ENCODE results near the gene CAPZB. TPM values are rescaled to one million over a fixed set of nuclear protein-coding genes. Genes with fewer than 3 reads are reported as not detected.

CAPZB gene
- total RNA-seq, 2 donors from 2014 or later: 291 to 399 TPM

- Mint-ChIP-seq H3K4me1 (peaks cover 28% of the 10 kb centered on the region), H3K9me3 (no peaks in the 10 kb centered on the region), H3K27ac (peak overlapping the region; percentile 25), H3K27me3 (no peaks in the 10 kb centered on the region), H3K36me3 (ENCODE audit: low read depth) (peaks cover 87% of the 10 kb centered on the region), H3K4me3 (no peak overlapping the region)
- ATAC-seq (replicated peaks): no peak
Measured at GRCh38 chr1:19382222-19382621, 103.1 kb downstream of the CAPZB start.

GRCh38 chr1:19381261-19381660, 104.1 kb downstream of the CAPZB start:
- Mint-ChIP-seq H3K36me3 (ENCODE audit: low read depth) (peaks cover 95% of the 10 kb centered on the region), H3K4me1 (peaks cover 33% of the 10 kb centered on the region)

GRCh38 chr1:19377812-19378718, 107.3 kb downstream of the CAPZB start:
- ATAC-seq (replicated peaks): peak; percentile 97
- Mint-ChIP-seq H3K9me3 (no peaks in the 10 kb centered on the region), H3K4me3 (peak overlapping the region; percentile 42), H3K4me1 (peaks cover 29% of the 10 kb centered on the region), H3K27me3 (no peaks in the 10 kb centered on the region), H3K36me3 (ENCODE audit: low read depth) (peaks cover 90% of the 10 kb centered on the region), H3K27ac (peak overlapping the region; percentile 84)

More at GRCh38 chr1:19381261-19381660, 104.1 kb downstream of the CAPZB start:
- no peak overlapping the region for H3K4me3 Mint-ChIP-seq
- no peak overlapping the region for H3K27ac Mint-ChIP-seq
- H3K27me3 Mint-ChIP-seq: no peaks in the 10 kb centered on the region
- ATAC-seq (replicated peaks): no peak
- no peaks in the 10 kb centered on the region for H3K9me3 Mint-ChIP-seq

- Mint-ChIP-seq H3K27ac (peak overlapping the region; percentile 81), H3K27me3 (no peaks in the 10 kb centered on the region), H3K4me1 (peaks cover 29% of the 10 kb centered on the region), H3K36me3 (ENCODE audit: low read depth) (peaks cover 86% of the 10 kb centered on the region), H3K4me3 (no peak overlapping the region), H3K9me3 (no peaks in the 10 kb centered on the region)
- ATAC-seq (replicated peaks): no peak
Measured at GRCh38 chr1:19376428-19377372, 108.6 kb downstream of the CAPZB start.

DNA sequence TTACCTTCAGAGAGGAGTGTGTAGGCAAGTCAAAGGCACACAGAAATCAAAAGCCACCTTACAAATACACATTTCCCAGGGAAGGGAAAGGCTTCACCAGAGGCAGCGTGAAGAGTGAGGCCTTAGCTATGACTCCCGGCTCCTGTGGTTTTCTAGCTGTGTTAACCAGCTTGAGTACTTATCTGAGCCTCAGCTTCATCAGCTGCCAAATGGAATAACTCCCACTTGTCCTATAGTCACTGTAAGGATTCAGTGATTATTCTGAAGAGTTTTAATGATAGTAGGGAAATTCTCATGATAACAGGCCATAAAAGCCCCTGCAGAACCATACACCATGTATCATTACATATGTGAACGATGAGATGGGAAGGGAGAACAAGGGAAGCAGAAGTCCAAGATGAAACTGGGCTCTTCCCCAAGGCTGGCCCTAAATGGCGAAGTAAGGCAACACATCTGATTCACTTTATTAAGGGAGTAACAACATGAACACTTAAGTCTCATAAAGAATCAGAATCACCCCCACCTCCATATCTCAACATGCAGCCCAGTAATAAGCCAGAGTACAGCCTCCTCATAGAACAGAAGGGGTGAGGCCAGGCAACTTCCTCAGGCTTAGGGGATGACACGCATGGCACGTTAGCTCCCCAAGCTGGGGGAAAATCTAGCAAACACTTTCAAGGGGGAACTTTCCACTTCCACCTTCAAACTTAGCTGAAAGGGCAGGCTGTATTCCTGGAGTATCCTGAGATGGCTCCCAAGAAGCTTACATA, 109.5 kb downstream of the CAPZB start:
- H3K4me1 Mint-ChIP-seq: peaks cover 29% of the 10 kb centered on the region
- peak overlapping the region; percentile 69 for H3K27ac Mint-ChIP-seq
- peaks cover 77% of the 10 kb centered on the region for H3K36me3 Mint-ChIP-seq (ENCODE audit: low read depth)
- H3K4me3 Mint-ChIP-seq: no peak overlapping the region
- no peaks in the 10 kb centered on the region for H3K9me3 Mint-ChIP-seq
- H3K27me3 Mint-ChIP-seq: no peaks in the 10 kb centered on the region
- no peak for ATAC-seq (replicated peaks)

- ATAC-seq (replicated peaks): no peak
- peak overlapping the region; percentile 43 for H3K27ac Mint-ChIP-seq
- no peak overlapping the region for H3K4me3 Mint-ChIP-seq
- no peaks in the 10 kb centered on the region for H3K27me3 Mint-ChIP-seq
- H3K9me3 Mint-ChIP-seq: no peaks in the 10 kb centered on the region
- H3K36me3 Mint-ChIP-seq (ENCODE audit: low read depth): peaks cover 68% of the 10 kb centered on the region
- H3K4me1 Mint-ChIP-seq: peaks cover 29% of the 10 kb centered on the region
Measured at GRCh38 chr1:19374926-19375325, 110.4 kb downstream of the CAPZB start.

DNA sequence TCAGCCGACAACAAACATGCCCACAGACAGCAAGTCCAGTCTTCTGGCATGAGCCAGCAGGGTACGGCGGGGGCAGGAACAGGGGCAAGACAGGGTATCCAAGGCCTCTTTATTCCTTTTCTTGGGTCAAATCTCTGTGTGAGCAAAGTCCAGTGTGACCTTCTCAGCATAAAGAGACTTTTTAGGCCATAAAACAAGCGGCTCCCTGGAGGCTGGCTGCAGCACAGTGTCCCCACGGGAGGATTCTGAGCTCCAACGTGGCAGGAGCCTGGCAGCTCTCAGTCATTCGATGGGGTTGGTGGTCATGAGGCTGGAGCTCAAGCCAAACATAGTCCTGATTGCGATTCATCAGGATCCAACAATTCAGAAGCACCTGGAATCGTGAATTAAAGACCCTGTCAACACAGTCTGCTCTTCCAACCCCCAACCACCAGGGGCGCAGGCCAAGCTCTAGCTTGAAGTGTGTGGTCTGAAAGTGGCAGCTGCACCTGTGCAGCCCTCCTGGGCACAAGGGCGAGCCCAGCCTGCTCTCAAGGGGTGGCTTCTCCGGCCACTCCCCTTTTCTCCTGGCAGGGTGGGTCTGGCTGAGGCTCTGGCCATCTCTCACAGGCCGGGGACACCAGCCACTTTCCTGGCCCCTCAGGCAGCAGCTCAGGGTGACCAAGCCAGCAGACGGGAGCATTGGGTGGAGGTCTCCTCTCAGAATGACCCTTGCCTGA, 111.1 kb downstream of the CAPZB start:
- Mint-ChIP-seq H3K27ac (peak overlapping the region; percentile 43), H3K36me3 (ENCODE audit: low read depth) (peaks cover 62% of the 10 kb centered on the region), H3K9me3 (no peaks in the 10 kb centered on the region), H3K4me3 (no peak overlapping the region), H3K4me1 (peaks cover 22% of the 10 kb centered on the region), H3K27me3 (no peaks in the 10 kb centered on the region)
- ATAC-seq (replicated peaks): no peak

- peaks cover 20% of the 10 kb centered on the region for H3K4me1 Mint-ChIP-seq
- no peak for ATAC-seq (replicated peaks)
Measured at GRCh38 chr1:19373211-19374082, 111.9 kb downstream of the CAPZB start.

DNA sequence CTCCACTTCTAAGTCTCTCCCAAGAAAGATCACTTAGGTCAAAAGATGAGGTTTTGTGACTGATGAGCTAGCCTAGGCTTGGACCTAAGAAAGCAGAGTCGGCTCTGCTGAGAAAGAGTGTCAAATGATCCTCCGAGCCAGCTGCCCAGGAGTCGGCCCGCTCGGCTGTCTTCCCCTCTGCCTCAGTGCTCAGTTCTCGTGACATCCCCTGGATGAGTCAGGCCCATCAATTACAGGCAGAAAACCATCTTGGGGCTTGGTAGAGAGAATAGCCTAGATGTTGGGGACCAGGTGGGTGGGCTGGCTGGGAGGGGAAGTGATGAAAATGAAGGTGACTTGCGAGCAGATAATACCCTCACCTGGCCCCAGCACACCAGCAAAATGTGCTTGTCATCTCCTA, 112.7 kb downstream of the CAPZB start:
- H3K4me3 Mint-ChIP-seq: no peak overlapping the region

More at GRCh38 chr1:19373211-19374082, 111.9 kb downstream of the CAPZB start:
- peak overlapping the region; percentile 38 for H3K27ac Mint-ChIP-seq
- no peaks in the 10 kb centered on the region for H3K27me3 Mint-ChIP-seq
- H3K36me3 Mint-ChIP-seq (ENCODE audit: low read depth): peaks cover 54% of the 10 kb centered on the region
- H3K9me3 Mint-ChIP-seq: no peaks in the 10 kb centered on the region
- H3K4me3 Mint-ChIP-seq: no peak overlapping the region

DNA sequence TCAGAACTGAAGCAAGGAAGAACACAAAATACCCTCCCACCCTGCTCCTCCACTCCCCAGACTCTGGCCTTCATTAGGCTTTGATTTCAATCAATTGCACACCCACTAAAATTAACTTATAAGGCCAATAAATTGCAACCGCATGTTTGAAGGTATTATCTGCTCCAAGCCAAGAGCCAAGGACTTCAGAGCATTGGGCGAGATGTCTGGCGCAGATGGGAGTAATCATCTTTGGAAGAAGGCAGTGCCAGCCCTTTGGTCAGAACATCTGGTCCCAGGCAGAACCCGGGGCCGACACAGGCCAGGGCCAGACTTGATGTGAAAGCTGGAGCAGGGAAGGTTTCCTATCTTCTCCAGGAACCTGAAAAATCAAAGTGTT, 113.2 kb downstream of the CAPZB start:
- H3K4me1 Mint-ChIP-seq: peaks cover 10% of the 10 kb centered on the region
- no peak overlapping the region for H3K4me3 Mint-ChIP-seq
- no peaks in the 10 kb centered on the region for H3K9me3 Mint-ChIP-seq
- no peak for ATAC-seq (replicated peaks)
- no peaks in the 10 kb centered on the region for H3K27me3 Mint-ChIP-seq
- H3K27ac Mint-ChIP-seq: peak overlapping the region; percentile 50
- peaks cover 40% of the 10 kb centered on the region for H3K36me3 Mint-ChIP-seq (ENCODE audit: low read depth)

More for the DNA sequence above, 112.7 kb downstream of the CAPZB start:
- Mint-ChIP-seq H3K27me3 (no peaks in the 10 kb centered on the region), H3K4me1 (peaks cover 11% of the 10 kb centered on the region), H3K9me3 (no peaks in the 10 kb centered on the region), H3K27ac (peak overlapping the region; percentile 50), H3K36me3 (ENCODE audit: low read depth) (peaks cover 45% of the 10 kb centered on the region)
- no peak for ATAC-seq (replicated peaks)

GRCh38 chr1:19371226-19372135, 113.9 kb downstream of the CAPZB start:
- peaks cover 6% of the 10 kb centered on the region for H3K4me1 Mint-ChIP-seq
- no peaks in the 10 kb centered on the region for H3K27me3 Mint-ChIP-seq
- no peak for ATAC-seq (replicated peaks)
- H3K27ac Mint-ChIP-seq: no peak overlapping the region
- H3K4me3 Mint-ChIP-seq: no peak overlapping the region
- H3K9me3 Mint-ChIP-seq: no peaks in the 10 kb centered on the region
- peaks cover 34% of the 10 kb centered on the region for H3K36me3 Mint-ChIP-seq (ENCODE audit: low read depth)
